Suppressor macrophage (primary cell): ENCODE data around the gene IFIT3.

ENCODE experiments used
- DNase-seq, 4 experiments: peaks; one replicate each; pipeline ENCODE4 v3.0.0-alpha.2; 2020 to 2022

IFIT3 gene

DNA sequence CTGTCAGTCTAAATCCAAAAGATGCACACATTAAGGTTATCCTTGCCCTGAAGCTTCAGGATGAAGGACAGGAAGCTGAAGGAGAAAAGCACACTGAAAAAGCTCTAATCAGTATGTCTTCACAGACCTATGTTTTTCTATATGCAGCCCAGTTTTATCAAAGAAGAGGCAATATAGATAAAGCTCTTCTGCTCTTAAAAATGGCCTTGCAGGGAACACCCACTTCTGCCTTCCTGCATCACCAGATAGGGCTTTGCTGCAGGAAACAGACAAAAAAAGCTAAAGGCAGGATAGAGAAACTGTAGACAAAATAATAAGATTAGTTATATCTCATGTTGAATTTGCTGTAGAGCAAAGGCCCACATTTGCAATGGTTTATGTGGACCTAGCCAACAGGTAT lies 35.1 kb downstream of the IFIT3 start:
- DNase-seq: no peak

DNA sequence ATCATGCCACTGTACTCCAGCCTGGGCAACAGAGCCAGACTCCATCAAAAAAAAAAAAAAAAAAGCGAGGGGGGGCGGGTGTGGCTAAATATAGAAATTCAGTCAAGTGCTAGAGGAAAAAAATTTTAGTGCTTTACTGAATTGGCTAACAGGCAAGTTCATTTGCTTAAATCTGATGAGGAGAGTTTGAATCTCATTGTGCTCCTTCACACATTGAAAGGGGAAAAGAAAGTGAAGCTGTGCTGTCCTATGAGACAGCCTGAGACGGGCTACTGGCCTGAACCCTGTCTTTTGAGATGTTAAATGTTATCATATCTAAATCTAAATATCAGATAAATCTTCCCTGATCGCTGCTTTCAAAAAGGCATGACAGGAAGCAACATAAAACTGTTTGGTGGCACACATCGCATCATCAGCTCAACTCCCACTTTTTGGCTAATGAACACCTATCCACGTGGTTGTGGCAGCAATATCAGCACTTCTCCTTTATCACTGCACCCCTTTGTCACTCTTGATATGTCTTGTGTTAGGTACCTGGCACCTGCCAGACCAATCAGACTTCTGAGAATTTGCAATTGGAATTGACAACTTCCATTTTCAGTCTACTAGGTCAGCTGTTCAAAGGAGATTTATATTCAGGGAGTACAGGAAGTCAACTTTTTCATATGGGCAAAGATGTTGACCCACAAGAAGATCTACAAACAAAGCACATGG lies 36.1 kb downstream of the IFIT3 start:
- DNase-seq: no peak

DNA sequence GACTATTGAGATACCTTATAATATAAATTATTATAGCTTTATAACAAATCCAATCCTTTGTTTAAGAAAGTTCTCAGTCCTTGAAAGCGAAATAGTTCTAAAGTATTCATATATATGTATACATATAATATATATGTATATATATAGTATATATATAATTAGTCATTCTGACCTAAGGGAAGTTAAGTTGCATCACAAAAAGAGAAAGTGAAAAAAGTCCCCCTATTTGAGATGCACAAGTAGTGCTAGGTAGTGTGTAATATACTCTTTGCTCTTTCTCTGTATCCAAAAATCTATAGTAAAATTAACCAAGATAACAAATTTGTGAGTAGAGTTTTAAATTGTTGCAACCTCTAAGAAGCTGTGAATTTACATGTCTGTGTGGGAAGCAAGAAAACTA lies 36.7 kb downstream of the IFIT3 start:
- peak in 2 of 4 experiments; percentile 28 to 30 for DNase-seq

DNA sequence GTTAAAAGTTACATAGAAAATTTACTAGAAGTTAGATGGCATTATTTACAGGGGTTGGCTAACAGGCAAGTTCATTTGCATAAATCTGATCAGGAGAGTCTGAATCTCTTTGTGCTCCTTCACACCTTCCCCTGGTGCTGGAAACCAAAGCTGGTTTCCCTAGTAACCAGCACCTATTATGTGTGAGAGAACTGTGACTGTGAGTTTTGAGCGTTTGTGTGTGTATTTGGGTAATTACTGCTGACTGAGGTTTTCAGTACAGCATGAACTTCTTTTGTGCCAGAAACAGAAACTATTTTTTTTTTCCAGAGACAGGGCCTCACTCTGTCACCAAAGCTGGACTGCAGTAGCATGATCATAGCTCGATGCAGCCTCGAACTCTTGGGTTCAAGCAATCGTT lies 39.7 kb downstream of the IFIT3 start:
- DNase-seq: no peak

DNA sequence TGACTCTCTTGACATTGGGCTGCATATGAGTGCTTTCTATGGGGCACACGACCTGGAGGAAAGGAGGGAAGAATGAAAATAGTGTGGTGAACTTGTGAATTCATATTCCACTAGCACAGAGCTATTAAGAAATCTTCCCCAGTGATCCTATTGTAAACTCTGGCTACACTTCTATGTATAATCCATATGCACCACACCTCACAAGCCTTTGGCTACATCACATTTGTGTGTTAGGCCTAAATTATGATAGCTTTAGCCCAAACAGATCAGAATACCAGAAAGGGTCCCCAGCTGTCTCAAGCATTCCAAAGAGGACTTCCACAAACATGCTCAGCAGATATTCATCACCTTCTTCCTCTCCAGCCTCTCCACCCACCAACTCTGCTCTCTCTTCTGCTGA lies 40.3 kb downstream of the IFIT3 start:
- no peak for DNase-seq

DNA sequence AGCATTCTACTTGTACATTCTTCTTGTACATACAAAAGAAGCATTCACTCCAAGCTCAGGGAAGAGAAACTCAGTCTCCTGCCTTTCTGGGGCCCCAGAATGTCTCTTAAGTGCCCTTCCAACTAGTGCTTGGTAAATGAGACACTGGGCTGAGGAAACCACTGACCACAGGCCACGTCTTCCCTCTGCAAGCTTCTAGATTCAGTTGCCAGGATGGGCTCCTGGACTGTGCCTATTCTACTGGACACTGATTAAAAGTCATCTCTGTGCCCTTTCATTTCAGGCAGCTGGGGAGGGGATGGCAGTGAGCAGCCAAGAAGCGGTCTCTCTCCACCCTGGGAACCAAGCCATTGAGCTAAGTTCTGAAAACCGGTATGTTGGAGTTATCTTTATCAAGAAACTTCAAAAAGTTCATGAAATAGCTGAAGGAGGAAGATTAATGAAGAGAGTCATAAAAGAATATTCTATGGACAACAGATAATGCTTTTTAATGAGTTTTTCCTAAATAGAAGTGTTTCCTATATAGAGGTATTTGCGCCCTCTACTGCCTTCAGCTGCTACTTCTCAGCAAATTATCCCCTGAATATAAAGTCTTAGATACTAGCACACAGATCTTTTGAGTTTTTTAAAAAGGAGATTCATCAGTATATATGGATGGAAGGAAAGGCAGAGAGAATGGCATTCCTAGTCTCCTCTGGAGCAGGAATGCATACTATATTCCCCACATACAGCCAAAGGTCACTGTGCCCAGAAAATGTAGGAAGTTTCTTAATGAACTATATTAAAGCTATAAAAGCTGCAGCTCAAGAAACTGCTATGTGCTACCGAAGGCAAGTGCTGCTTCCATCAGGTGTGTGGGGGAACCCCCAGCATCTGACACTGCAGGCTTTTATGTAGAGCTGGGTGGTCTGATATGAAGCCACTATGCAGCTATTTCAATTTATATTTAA lies 41.6 kb downstream of the IFIT3 start:
- DNase-seq: peak in 3 of 4 experiments; percentile 54 to 71 (median 58)

DNA sequence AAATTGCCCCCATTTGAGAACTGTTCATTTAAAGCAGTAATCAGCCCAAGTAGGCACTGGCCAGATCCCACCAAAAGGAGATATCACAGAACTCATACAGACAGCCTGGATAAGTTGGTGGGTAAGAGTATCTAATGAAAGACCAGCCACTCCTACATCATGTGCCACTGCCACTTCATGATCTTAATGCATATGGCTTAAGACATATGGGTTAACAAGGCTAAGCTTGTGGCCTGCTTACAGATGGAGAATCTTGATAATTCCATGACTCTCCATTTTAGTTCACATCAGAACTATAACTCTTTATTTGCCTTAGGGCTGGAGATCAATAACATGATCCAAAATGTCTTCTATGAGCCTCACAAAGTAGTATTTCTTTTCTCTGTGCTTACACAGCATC lies 43.3 kb downstream of the IFIT3 start:
- DNase-seq: no peak

DNA sequence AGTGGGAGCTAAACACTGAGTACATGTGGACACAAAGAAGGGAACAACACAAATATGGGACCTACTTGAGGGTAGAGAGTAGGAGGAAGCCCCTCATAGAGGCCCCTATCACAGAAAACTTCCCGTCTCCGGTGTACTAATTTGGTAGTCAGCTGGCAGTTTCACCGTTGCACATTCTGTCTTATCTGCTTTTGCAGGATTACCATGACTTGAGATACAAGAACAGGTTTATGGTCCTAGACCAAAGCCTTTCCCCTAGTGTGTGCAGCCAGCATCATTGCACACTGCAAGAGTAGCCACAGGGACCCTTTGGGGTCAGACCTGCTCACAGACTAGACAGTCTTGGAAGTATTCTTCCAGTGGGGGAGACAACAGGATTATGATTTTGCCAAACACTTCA lies 44.2 kb downstream of the IFIT3 start:
- DNase-seq: no peak

DNA sequence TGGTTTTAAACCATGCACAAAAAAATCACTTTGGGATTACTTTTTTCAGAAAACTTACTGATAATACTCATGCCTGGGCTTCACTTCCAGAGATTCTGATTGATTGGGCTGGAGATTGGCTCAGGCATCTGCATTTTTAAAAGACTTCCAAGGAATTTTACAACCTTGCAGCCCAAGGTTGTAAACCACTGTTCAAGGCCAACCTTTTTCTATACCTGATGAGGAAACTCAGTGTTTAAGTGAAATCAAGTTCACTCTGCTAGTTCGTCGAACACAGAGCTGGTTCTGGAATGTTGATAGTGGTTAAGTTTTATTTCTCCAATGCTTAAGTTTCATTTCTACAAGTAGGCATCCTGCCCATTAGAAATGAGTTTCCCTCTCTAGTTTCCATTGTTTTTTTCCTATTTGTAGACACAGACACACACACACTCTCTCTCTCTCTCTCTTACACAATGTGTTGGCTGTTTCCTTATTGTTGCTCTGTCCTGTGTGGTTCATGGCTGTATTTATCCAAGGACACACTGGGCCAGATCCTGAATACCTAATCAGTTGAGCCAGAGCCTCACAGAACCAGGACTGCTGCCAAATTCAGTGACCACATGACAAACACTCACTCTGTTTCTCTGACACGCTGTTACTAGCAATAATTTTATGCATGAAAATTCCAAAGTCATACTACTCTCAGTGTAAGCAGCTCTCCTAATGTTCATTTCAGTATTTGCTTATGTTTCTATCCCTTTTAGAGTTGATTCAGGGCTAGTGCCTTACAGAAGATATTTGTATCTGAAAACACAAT lies 46.3 kb downstream of the IFIT3 start:
- DNase-seq: peak; percentile 47 to 70 (median 53)

DNA sequence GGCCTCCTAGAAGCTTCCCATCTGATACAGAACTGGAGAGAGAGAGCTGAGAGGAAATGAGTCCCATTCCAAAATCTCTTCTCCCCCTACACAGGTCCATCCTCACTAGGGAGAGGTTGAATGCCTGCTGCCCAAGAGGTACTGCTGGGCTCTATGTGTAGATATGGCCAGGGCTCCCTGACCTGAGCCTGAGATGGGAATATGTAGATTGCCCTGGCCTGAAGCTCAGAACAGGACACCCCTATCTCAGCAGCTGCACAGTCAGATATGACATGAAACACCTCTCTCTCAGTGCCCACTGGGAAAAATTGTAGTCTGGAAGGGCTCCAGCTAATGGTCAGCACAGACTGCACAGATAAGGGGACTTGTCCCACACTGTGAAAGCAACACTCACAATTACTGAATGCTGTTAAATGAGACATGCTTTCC lies 46.9 kb downstream of the IFIT3 start:
- DNase-seq: no peak

DNA sequence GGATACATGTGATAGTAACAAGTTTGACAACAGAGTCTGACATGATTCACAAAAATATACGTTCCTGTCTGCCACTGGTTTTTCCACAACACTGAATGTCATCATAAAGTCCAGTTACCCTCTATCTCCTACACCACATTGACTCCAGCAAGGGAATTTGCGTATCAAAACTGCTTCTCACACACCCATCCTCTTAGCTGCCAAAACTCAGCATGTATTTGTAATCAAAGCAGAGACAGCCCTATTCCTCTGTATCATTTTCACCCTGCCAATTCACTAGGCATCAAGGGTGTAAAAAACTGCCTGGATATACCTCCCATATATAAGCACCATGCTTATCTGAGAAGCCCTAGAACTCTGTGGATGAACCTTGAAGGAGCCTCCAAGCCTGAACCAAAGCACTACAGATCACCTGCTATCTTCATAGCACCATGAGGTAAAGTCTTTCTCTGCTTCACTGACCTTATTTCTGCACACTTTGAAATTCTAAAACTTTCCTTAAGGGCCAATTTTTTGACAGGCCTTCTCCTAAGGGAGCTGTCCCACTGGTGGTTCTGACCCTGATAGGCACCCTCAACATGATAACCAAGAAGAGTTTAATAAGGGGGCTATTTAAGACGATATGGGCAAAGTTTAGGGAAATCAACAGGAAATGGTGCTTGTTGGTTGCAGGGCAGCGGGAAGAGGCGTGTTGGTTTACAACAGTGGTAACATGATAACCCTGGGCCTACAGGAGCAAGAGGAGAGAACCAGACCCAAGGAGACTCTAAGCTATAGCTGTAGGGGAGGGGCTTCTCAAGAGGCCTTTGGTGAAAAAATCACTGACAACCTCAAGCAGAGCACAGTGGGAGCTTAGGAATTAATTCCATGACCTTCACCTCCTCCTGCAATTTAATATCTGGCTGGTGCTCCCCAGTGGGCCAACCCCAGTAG lies 50.2 kb downstream of the IFIT3 start, which contains the start of gene IFIT1B:
TSS of gene IFIT1B (plus strand) at position 352 of the 933 bp plus-strand sequence. CDS start at position 432, 80 bp downstream.
- DNase-seq: no peak

DNA sequence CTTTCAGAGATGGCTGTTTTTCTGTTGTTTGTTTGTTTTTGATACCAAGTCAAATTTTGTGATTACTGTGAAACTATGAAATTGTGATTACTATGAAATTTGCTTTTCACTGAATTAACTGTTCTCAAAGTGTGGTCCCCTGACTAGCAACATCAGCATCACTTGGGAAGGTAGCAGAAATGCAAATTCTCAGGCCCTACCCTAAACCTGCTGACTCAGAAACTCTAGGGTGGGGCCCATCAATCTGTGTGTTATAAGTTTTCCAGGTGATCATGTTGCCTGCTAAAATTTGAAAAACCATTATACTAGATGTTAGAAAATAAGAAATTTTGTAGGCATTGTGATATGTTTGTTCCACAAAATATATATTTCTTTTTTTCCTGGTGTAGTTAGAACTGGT lies 51.3 kb downstream of the IFIT3 start:
- no peak for DNase-seq

DNA sequence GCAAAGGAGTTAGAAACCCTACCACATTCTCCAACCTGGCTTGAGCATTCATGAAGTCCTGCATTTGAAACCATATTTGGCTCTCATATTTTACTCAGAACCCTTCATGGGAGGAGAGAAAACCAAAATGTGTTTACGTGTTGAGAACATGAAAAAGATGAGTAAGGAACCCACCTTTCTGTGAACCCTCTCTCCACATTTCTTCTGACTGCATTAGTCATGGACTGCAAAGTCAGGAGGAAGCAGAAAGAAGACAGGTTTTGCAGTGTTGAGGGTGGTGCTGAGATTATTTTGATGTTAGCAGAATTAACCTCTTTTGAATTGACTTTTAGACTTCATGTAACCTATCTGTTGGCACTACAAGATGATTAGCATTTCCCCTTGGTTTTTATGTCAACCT lies 55.0 kb downstream of the IFIT3 start:
- DNase-seq: no peak

DNA sequence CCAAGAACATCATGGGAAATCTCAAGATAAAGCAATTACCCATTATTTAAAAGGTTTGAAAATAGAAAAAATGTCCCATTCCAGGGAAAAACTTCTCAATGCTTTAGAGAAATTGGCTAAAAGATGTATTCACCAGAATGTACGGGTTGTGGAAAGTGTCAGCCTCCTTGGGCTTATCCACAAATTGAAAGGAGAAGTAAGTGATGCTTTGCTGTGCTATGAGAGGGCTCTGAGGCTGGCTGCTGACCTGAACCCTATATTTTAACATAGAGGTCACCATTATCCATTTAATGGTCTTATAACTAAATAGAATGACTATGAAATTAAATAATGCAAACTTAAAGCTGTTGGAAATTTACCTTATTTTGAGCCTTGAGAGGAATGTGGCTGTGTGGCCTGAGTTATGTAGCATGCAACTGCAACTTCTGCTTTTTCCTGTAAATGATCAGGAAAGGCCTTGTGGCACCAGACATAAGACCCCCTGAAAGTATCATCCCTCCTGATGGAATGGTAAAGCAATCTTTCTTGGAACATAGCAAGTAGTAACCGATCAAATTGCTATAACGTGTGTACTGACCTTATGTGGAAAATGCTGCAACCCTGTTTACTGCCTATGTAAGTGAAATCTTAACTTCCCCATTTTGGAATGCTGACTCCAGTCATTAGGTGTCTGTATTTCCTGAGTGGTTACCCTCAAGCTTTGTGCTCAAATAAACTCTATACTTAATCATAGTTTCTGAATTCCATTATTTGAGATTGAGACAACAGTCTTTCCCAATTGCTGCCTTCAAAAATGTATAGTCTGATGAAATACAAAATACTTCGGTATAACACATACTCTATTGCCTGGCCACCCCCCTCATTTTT lies 56.9 kb downstream of the IFIT3 start:
- peak; percentile 65 to 94 (median 78) for DNase-seq

DNA sequence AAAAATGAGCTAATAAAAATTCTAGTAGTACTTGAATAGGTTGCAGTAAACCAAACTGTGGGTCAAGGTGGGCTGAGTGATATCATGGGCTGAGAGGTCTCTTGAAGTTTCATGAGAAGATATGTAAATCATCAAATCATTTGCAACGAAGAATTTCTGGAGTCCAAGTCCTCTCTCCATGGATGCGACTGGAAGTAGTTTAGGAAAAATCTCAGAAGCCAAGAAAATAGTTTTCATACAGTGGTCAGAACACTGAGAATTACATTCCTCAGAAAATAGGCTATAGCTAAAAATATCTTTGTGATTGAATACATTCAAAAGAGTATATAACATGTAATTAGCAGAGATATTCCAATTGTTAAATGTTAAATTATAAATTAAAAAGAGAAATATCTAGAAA lies 61.0 kb downstream of the IFIT3 start:
- no peak for DNase-seq

DNA sequence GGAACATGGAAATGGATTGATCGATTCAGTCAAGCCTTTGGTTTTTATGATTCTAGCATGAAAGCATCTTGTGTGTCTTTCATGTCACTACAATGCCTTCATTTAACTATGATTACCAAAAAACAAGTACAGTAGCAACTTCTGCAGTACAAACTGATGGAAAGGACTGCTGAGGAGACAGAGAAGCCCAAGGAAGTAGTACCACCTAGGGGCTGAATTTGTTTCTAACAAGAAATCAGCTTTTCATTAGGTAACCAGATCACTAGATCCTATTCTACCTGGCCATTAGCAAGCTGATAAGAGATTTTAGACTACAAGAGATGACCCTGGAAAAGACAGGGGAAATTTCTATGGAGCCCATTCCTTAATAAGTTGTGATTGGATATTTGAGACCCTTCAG lies 61.5 kb downstream of the IFIT3 start:
- peak in 3 of 4 experiments; percentile 27 to 34 (median 28) for DNase-seq
